RWPE2 (cell line): ENCODE measurements around the gene EDDM13.
"Not testable (repeated sequence)": the region's sequence is repeated elsewhere in the genome, so short reads cannot be mapped to it uniquely, and the experiment has no call there.

Source experiments
- ATAC-seq: fragments of 200-7000 bp; cut with Tn5 transposase; 3 replicates; pipeline ENCODE4 v1.9.1; 2021; ENCODE audit warnings: low read depth
- DNase-seq: peaks from one replicate; pipeline ENCODE4 v3.0.0-alpha.2; 2020; ENCODE audit warnings: low spot score
- H3K27ac ChIP-seq: fragments of 450-650 bp; 2 replicates; pipeline ENCODE4 v1.5.1; 2017; ENCODE audit warnings: mild to moderate bottlenecking; ENCODE audit not compliant: poor library complexity, severe bottlenecking
- H3K27me3 ChIP-seq: fragments of 250-450 bp; sonication (Bioruptor Pico); 2 replicates; pipeline ENCODE4 v1.5.1; 2021; ENCODE audit warnings: mild to moderate bottlenecking, moderate library complexity; ENCODE audit not compliant: insufficient read depth, poor library complexity, severe bottlenecking
- H3K36me3 ChIP-seq: fragments of 250-450 bp; sonication (Bioruptor Pico); 2 replicates; pipeline ENCODE4 v1.5.1; 2020; ENCODE audit warnings: low read depth, mild to moderate bottlenecking, moderate library complexity
- H3K4me1 ChIP-seq: fragments of 250-450 bp; sonication (Bioruptor Pico); 2 replicates; pipeline ENCODE4 v1.5.1; 2021; ENCODE audit warnings: mild to moderate bottlenecking, moderate library complexity; ENCODE audit not compliant: insufficient read depth, poor library complexity, severe bottlenecking
- H3K4me3 ChIP-seq: fragments of 250-450 bp; sonication (Bioruptor Pico); 2 replicates; pipeline ENCODE4 v1.5.1; 2021; ENCODE audit warnings: mild to moderate bottlenecking, moderate library complexity; ENCODE audit not compliant: severe bottlenecking
- H3K9me3 ChIP-seq: fragments of 250-450 bp; sonication (Bioruptor Pico); 2 replicates; pipeline ENCODE4 v1.5.1; 2021; ENCODE audit warnings: mild to moderate bottlenecking, moderate library complexity; ENCODE audit not compliant: severe bottlenecking
- CTCF ChIP-seq: fragments of 450-650 bp; IDR thresholded peaks from one replicate; pipeline ENCODE4 v1.5.1; 2017; ENCODE audit warnings: mild to moderate bottlenecking, moderate library complexity; ENCODE audit not compliant: poor library complexity, severe bottlenecking

EDDM13 gene

DNA sequence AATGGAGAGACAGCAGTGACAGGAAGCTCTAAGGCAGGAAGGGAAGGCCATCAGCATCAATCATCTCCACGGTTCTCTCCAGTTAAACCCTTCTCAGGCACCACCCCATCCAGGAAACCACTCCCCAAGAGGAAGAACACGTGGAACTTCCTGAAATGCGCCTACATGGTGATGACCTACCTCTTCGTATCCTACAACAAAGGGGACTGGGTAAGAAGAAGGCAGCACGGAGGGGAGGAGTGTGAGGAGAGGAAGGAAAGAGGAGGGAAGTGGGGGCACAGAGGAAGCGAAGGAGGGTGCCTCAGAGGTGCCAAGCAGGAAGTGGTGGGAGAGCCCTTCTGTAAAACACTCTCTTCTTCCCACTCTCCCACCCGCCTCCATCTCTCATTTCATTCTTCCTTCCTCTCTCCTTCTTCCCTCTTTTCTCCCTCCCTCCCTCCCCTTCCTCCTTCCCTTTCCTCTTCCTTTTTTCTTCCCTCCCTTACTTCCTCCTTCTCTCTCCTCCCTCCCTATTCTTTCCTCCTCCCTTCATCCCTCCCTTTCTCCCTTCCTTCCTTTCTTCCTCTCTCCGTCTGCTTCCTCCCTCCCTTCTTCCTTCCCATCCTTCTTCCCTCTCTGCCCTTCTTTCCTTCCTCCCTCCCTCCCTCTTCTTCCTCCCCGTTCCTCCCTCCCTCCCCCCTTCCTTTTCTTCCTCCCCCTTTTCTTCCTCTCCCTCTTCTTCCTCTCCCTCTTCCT, 29.5 kb downstream of the EDDM13 start:
- ATAC-seq (no peak), DNase-seq (no peak)
- TF ChIP-seq CTCF = no peak
- H3K4me1 ChIP-seq = no peaks in the 10 kb centered on the region
- no peak overlapping the region for H3K27ac ChIP-seq
- H3K36me3 ChIP-seq = no peaks in the 10 kb centered on the region
- no peaks in the 10 kb centered on the region for H3K9me3 ChIP-seq
- no peaks in the 10 kb centered on the region for H3K27me3 ChIP-seq
- no peak overlapping the region for H3K4me3 ChIP-seq

DNA sequence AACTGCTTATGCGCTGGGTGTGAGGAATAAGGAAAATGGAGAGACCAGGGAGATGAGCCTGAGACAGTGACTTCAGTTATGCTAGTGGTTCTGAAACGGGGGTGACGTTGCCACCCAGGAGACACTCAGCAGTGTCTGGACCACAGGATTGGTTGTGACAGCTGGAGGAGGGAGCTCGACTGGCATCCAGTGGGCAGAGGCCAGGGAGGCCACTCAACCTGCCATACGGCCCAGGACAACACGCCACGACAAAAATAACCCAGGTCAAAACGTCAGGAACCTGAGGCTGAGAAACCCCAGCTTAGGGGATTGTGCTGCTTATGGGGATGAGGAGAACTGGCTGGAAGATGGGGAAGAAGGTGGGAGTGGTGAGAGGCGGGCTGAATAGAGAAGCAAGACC, 31.7 kb downstream of the EDDM13 start:
- no peak for DNase-seq
- Histone ChIP-seq H3K36me3 (peaks cover 8% of the 10 kb centered on the region), H3K27me3 (no peaks in the 10 kb centered on the region), H3K4me3 (no peak overlapping the region), H3K9me3 (no peaks in the 10 kb centered on the region), H3K27ac (no peak overlapping the region), H3K4me1 (no peaks in the 10 kb centered on the region)
- TF ChIP-seq CTCF = no peak
- no peak for ATAC-seq

- Histone ChIP-seq H3K4me3 (no peak overlapping the region), H3K27me3 (no peaks in the 10 kb centered on the region), H3K9me3 (no peaks in the 10 kb centered on the region), H3K36me3 (peaks cover 11% of the 10 kb centered on the region), H3K27ac (no peak overlapping the region), H3K4me1 (no peaks in the 10 kb centered on the region)
- TF ChIP-seq CTCF = no peak
- DNase-seq = no peak
- no peak for ATAC-seq
Measured at GRCh38 chr19:56306016-56306415, 33.5 kb downstream of the EDDM13 start.

DNA sequence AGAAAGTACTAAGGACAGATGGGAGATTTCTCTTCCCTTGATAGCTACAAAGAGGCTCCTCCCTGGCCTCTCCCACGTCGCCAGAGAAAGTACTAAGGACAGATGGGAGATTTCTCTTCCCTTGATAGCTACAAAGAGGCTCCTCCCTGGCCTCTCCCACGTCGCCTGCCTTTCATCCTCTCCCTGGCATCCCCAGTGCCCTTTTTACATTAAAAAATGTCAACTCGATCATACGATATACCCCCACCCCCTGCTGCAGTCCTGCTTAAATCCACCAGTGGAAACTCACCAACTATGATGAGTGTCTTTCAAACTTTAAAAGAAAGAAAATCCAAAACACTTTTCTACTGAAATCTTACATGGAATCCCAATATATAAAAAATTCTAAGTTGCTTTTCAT, 34.5 kb downstream of the EDDM13 start:
- H3K36me3 ChIP-seq = peaks cover 16% of the 10 kb centered on the region
- not testable (repeated sequence) for ATAC-seq, H3K4me1 ChIP-seq, H3K4me3 ChIP-seq, H3K27ac ChIP-seq, H3K9me3 ChIP-seq, DNase-seq, H3K27me3 ChIP-seq

- ATAC-seq = no peak
- no peaks in the 10 kb centered on the region for H3K27me3 ChIP-seq
- no peaks in the 10 kb centered on the region for H3K9me3 ChIP-seq
- H3K4me3 ChIP-seq = no peak overlapping the region
- no peak for DNase-seq
- no peak for TF ChIP-seq CTCF
- no peak overlapping the region for H3K27ac ChIP-seq
- H3K36me3 ChIP-seq = peaks cover 26% of the 10 kb centered on the region
- peaks cover 2% of the 10 kb centered on the region for H3K4me1 ChIP-seq
Measured at GRCh38 chr19:56308792-56309191, 36.2 kb downstream of the EDDM13 start.
